Kidney (tissue), 14 donors: ENCODE data around the gene UGT1A10. TPM values are rescaled to one million over a fixed set of nuclear protein-coding genes. Genes with fewer than 3 reads are reported as not detected.

ENCODE experiments used
- DNase-seq, 5 donors: peaks; one replicate each; pipeline ENCODE4 v3.0.0-alpha.2; 2013 to 2020
- FAIRE-seq: peaks from 2 replicates; lab custom pipeline; 2012; peaks lifted over from hg19 to GRCh38; lab: Jason Lieb, UNC
- H3K27ac ChIP-seq, 2 donors: one replicate each; pipeline ENCODE4 v1.7.0; 2013; ENCODE audit warnings: low read depth in 2 of 2, low read length in 2 of 2, inconsistent platforms in 1 of 2
- H3K27me3 ChIP-seq: one replicate; pipeline ENCODE4 v1.7.1; 2013; ENCODE audit warnings: low read length, inconsistent platforms; ENCODE audit not compliant: control insufficient read depth, insufficient read depth
- H3K36me3 ChIP-seq, 3 donors: one replicate each; pipeline versions ENCODE4 v1.7.0 to v1.7.1; 2013; ENCODE audit warnings: low read length in 3 of 3, control low read depth in 1 of 3, inconsistent platforms in 1 of 3; ENCODE audit not compliant: insufficient read depth in 3 of 3, control insufficient read depth in 2 of 3
- H3K4me1 ChIP-seq, 3 donors: one replicate each; pipeline versions ENCODE4 v1.7.0 to v1.7.1; 2013; ENCODE audit warnings: low read length in 3 of 3, inconsistent platforms in 1 of 3, low read depth in 1 of 3; ENCODE audit not compliant: control insufficient read depth in 2 of 3, insufficient read depth in 2 of 3
- H3K4me3 ChIP-seq, 3 donors: one replicate each; pipeline versions ENCODE4 v1.7.0 to v1.8.1; 2013; ENCODE audit warnings: low read length in 3 of 3, control low read depth in 1 of 3, inconsistent platforms in 1 of 3
- H3K9ac ChIP-seq, 3 donors: one replicate each; pipeline versions ENCODE4 v1.7.0 to v1.7.1; 2013; ENCODE audit warnings: low read length in 3 of 3, control low read depth in 1 of 3, inconsistent platforms in 1 of 3
- H3K9me3 ChIP-seq, 3 donors: one replicate each; pipeline versions ENCODE4 v1.7.0 to v1.7.1; 2013; ENCODE audit warnings: low read length in 3 of 3, control low read depth in 1 of 3, inconsistent platforms in 1 of 3; ENCODE audit not compliant: control insufficient read depth in 2 of 3, insufficient read depth in 1 of 3
- intact Hi-C: fragments of 100-400 bp; cut with DNase I; formaldehyde crosslinking; loops from one replicate; pipeline ENCODE4 v1.11.1; 2022
- polyA plus RNA-seq: library from polyadenylated mRNA; stranded (reverse); fragments of 350-450 nt; fragmentation: Illumina TruSeq; extraction: RNeasy Lipid Tissue Mini Kit (QIAGEN cat#74804); gene quantifications from one replicate; pipeline ENCODE4 v1.2.3, GENCODE V29; 2014; ENCODE audit warnings: low read depth, low replicate concordance; ENCODE audit not compliant: insufficient read depth
- total RNA-seq: library from RNA; stranded (reverse); fragmentation: NEBNext Ultra II Directional; extraction: Animal tissue kit (Norgen Biotek cat#: 25700); gene quantifications from one replicate; pipeline ENCODE4 v1.2.1, GENCODE V29; 2021
- TF ChIP-seq, protein P1 (sequence below): IDR thresholded peaks from 3 replicates; pipeline ENCODE4 v1.5.1; 2012; ENCODE audit warnings: mild to moderate bottlenecking, moderate library complexity, borderline replicate concordance; ENCODE audit not compliant: insufficient read depth; ENCODE audit errors: extremely low read depth
- donor health status: control.
- donor health status: control.
- donor health status: control.
- donor health status: control.
- donor health status: control.
- donor health status: DM: yes; HTN: yes; CAD: no.
- donor health status: Normal renal cell carcinoma (clear cell type).

The UGT1A10 gene
- total and polyA plus RNA-seq, 2 donors from 2014 or later = 6.6 TPM; not detected in 1

DNA sequence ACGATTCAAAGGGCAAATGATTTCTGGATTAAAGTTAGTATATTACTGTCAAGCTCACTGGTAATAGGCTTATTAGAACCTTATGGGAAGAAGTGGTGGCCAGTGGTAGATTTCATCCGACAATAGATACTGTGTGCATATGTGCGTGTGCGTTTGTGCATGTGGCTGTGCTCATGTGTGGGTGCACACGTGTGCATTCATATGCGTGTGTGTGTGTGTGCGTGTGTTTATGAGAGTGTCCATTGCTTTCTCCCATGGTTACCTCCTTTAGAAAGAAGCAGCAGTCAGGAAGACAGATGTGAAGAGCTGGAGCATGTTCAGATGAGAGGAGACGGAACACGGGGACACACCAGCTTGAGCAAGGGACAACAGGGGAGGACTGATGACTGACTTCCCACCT lies 133.0 kb downstream of the UGT1A10 start:
- DNase-seq = no peak

DNA sequence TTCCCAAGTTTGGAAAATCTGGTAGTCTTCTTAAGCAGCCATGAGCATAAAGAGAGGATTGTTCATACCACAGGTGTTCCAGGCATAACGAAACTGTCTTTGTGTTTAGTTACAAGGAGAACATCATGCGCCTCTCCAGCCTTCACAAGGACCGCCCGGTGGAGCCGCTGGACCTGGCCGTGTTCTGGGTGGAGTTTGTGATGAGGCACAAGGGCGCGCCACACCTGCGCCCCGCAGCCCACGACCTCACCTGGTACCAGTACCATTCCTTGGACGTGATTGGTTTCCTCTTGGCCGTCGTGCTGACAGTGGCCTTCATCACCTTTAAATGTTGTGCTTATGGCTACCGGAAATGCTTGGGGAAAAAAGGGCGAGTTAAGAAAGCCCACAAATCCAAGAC lies 135.9 kb downstream of the UGT1A10 start:
- H3K4me1 ChIP-seq = no peaks in the 10 kb centered on the region
- no peak overlapping the region for H3K27ac ChIP-seq
- no peak for DNase-seq
- FAIRE-seq = no peak
- H3K4me3 ChIP-seq = no peak overlapping the region
- H3K36me3 ChIP-seq = peaks cover 0 to 35% (median 16%) of the 10 kb centered on the region in 3 donors
- H3K9ac ChIP-seq = no peak overlapping the region
- no peaks in the 10 kb centered on the region for H3K27me3 ChIP-seq
- peaks cover 0 to 3% (median 0%) of the 10 kb centered on the region in 3 donors for H3K9me3 ChIP-seq
- TF ChIP-seq, protein P1, sequence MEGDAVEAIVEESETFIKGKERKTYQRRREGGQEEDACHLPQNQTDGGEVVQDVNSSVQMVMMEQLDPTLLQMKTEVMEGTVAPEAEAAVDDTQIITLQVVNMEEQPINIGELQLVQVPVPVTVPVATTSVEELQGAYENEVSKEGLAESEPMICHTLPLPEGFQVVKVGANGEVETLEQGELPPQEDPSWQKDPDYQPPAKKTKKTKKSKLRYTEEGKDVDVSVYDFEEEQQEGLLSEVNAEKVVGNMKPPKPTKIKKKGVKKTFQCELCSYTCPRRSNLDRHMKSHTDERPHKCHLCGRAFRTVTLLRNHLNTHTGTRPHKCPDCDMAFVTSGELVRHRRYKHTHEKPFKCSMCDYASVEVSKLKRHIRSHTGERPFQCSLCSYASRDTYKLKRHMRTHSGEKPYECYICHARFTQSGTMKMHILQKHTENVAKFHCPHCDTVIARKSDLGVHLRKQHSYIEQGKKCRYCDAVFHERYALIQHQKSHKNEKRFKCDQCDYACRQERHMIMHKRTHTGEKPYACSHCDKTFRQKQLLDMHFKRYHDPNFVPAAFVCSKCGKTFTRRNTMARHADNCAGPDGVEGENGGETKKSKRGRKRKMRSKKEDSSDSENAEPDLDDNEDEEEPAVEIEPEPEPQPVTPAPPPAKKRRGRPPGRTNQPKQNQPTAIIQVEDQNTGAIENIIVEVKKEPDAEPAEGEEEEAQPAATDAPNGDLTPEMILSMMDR = no peak
- intact Hi-C loops = no loop called here

More for the DNA sequence above, 133.0 kb downstream of the UGT1A10 start:
- Histone ChIP-seq H3K36me3 (peaks cover 0 to 35% (median 16%) of the 10 kb centered on the region in 3 donors), H3K9ac (no peak overlapping the region), H3K27ac (no peak overlapping the region), H3K4me1 (no peaks in the 10 kb centered on the region), H3K27me3 (no peaks in the 10 kb centered on the region), H3K9me3 (no peaks in the 10 kb centered on the region), H3K4me3 (no peak overlapping the region)
- no peak for FAIRE-seq
- intact Hi-C loops = no loop called here
- TF ChIP-seq, protein P1 = no peak

DNA sequence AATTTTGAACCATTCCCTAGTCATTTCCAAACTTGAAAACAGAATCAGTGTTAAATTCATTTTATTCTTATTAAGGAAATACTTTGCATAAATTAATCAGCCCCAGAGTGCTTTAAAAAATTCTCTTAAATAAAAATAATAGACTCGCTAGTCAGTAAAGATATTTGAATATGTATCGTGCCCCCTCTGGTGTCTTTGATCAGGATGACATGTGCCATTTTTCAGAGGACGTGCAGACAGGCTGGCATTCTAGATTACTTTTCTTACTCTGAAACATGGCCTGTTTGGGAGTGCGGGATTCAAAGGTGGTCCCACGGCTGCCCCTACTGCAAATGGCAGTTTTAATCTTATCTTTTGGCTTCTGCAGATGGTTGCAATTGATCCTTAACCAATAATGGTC lies 136.3 kb downstream of the UGT1A10 start:
- Histone ChIP-seq H3K4me1 (no peaks in the 10 kb centered on the region), H3K9ac (no peak overlapping the region), H3K27ac (no peak overlapping the region), H3K27me3 (no peaks in the 10 kb centered on the region), H3K4me3 (no peak overlapping the region), H3K9me3 (peaks cover 0 to 3% (median 0%) of the 10 kb centered on the region in 3 donors), H3K36me3 (peaks cover 0 to 33% (median 16%) of the 10 kb centered on the region in 3 donors)
- no peak for FAIRE-seq
- TF ChIP-seq, protein P1 = no peak
- intact Hi-C loops = no loop called here
- DNase-seq = no peak

DNA sequence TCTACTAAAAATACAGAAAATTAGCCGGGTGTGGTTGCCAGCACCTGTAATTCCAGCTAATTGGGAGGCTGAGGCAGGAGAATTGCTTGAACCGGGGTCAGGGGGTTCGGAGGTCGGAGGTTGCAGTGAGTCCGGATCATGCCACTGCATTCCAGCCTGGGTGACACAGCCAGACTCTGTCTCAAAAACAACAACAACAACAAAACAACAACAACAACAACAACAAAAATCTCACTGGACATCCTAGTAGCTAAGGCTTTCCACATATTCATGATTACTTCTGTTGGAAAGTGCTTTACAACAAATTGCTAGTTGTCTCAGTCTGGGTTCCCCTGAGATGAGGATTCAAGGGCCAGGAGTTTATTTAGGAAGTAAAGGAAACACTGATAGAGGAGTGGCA lies 137.6 kb downstream of the UGT1A10 start:
- peaks cover 0 to 26% (median 13%) of the 10 kb centered on the region in 3 donors for H3K36me3 ChIP-seq

More for the DNA sequence above, 137.6 kb downstream of the UGT1A10 start:
- DNase-seq (no peak), FAIRE-seq (no peak)
- TF ChIP-seq, protein P1 = no peak
- Histone ChIP-seq H3K4me3 (no peak overlapping the region), H3K27me3 (no peaks in the 10 kb centered on the region), H3K9me3 (peaks cover 0 to 3% (median 0%) of the 10 kb centered on the region in 3 donors), H3K27ac (no peak overlapping the region), H3K9ac (no peak overlapping the region), H3K4me1 (no peaks in the 10 kb centered on the region)
- intact Hi-C loops = no loop called here
